NOMO-1 treated with dmso at 0.1 percent for 144 hours (cell line): ENCODE data around the gene GSTM4.
A peak's percentile ranks its signal among the peaks of the same experiment; 100 is the strongest.

ENCODE experiments used
- DNase-seq: peaks from one replicate; lab custom pipeline; 2025; ENCODE audit not compliant: unreplicated experiment; lab: John Stamatoyannopoulos, UW

Gene GSTM4

DNA sequence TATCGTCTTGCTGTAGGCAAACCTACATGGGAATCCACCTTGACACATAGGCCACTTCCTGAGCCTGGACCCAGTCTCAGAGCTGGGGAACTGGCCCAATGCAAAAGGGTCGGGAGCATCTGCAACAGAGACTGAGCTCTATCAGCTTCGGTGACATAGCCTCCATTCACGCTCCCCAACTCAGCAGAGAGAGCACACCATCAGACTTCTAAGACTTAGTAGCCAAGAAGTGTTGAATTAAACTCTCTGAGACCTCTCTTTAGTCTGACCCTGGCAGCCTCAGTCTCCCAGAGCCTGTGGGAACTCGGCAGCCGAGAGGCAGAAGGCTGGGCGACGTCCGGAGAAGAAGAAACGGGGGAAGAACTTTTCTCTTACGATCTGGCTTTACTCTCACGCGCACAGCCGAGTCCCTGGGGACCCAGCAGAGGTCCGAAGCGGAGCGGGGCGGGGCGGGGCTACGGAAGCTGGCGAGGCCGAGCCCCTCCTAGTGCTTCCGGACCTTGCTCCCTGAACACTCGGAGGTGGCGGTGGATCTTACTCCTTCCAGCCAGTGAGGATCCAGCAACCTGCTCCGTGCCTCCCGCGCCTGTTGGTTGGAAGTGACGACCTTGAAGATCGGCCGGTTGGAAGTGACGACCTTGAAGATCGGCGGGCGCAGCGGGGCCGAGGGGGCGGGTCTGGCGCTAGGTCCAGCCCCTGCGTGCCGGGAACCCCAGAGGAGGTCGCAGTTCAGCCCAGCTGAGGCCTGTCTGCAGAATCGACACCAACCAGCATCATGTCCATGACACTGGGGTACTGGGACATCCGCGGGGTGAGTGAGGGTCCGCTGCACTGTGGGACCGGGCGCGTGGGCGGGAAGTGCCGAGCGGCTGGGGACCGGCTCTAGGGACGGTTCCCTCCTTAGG lies at the start of gene GSTM4:
Gene GSTM4 (plus strand): TSS at position 485 of the 905 bp plus-strand sequence. CDS start 291 bp downstream, at position 776.
- DNase-seq: peak; percentile 68

GRCh38 chr1:109609881-109610280 lies 46.0 kb upstream of the GSTM4 start:
- no peak for DNase-seq

DNA sequence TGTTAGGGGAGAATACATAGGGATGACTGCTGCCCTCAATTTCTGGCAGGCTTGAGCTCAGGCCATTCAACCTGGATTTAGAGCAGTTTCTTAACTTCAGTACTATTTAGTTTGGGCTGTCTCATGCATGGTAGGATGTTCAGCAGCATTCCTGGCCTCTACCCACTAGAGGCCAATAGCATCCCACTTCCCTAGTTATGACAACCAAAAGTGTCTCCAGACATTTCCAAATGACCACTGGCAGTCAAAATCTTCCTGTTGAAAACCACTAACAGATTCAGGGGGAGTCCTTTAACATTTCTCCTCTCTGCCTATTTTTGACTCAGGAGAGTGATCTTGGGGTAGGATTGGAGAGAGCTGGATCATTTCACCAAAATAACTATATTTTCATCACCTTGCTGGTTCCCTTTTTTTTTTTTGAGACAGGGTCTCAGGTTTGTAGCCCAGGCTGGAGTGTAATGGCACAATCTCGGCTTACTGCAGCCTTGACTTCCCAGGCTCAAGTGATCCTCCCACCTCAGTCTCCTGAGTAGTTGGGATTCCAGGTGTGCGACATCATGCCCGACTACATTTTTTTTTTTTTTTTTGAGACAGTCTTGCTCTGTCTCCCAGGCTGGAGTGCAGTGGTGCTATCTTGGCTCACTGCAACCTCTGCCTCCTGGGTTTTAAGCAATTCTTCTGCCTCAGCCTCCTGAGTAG lies 45.1 kb upstream of the GSTM4 start:
- DNase-seq: no peak

- no peak for DNase-seq
Measured at GRCh38 chr1:109611308-109611990, 44.5 kb upstream of the GSTM4 start.

GRCh38 chr1:109613361-109614147 lies 42.3 kb upstream of the GSTM4 start:
- DNase-seq: no peak

DNA sequence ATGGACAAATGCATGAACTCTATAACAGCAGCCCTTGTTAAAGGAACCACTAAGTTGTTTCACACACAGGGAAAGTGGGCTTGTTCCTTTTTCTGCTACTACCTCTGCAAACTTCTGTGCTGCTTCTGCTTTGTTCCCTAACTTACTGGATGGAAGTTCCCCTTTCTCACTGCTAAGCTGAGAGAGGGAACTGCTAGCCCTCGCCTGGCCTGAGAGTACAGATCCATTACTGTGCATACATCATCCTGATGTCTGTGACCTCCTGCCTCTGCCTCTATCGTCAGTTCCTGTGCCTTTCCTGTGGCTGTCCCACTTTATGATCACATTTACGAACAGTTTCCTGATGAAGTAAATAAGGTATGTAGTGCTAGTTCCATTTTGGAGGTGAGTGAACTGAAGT lies 40.0 kb upstream of the GSTM4 start:
- DNase-seq: peak; percentile 94

- no peak for DNase-seq
Measured at GRCh38 chr1:109616391-109616790, 39.5 kb upstream of the GSTM4 start.

DNA sequence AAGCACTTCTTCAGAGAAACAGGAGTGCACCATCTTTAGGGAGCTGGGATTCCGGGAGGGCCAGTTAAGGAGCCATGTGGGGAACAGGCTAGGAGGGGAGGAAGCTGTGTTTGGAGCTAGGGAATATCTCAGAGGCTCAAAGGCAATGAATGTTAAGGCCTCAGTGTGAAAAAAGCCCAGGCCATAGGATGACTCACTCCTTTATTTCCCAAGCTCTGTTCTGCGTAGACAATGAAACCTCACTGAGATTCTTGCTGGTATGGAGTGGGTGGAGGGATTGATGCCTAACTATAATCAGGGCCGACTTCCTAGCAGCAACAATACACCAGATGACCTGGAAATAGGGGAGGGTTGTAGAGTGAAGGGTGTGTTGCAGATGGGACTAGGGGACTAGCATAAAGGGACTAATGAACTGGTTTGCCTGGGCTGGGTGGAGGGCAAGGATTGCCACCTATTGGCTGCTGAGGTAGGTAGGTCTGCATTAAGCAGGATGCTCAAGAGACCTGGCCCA lies 38.6 kb upstream of the GSTM4 start:
- peak; percentile 26 for DNase-seq

- no peak for DNase-seq
Measured at GRCh38 chr1:109618661-109619575, 37.0 kb upstream of the GSTM4 start.

DNA sequence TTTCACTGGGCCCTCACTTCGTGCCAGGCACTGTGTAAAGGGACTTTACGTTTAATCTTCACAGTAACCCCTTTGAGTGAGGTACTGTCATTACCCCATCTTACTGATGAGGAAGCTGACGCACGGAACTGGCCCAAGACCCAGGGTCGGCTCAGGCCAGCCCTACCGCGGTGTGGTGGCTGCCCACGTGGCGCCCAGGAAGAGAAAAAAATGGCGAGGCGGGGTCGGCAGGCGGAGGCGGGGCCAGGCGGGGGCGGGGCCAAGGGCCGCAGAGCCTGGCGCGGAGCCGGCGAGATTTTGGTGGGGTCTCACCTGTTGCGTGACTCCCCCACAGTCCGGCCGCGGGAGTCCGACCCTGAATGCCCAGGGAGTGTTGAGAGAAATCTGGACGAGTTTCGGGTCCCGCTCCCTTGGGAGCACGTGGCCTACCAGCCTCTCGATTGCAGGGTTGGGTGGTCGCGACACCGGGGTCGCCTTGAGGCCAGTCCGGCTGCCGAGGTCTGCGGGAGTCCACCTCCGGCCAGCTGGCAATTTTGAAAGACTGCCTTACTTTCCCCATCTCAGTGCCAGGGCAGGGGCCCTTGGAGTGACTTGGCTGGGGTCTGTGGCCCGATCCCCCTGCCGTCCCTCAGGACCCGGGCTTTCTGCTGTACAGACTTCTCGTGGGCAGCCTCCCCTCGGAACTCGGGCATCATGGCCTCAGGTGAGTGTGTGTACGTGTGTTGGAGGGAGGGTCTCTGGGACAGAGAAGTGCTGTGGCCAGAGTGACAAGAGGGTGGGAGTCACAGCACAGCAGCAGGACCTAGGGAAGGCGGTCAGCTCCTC lies 36.1 kb upstream of the GSTM4 start, which contains the start of the genes AMPD2 and GNAT2:
Gene AMPD2 (plus strand): TSS at position 262 of the 825 bp plus-strand sequence. CDS start 1,339 bp downstream, outside the sequence.
Gene GNAT2 (minus strand): TSS at position 41 of the 825 bp plus-strand sequence. CDS start 6,746 bp downstream, outside the sequence.
- DNase-seq: peak; percentile 57

GRCh38 chr1:109620401-109620791 lies 35.5 kb upstream of the GSTM4 start:
- no peak for DNase-seq

GRCh38 chr1:109620841-109621286 lies 35.0 kb upstream of the GSTM4 start:
- peak; percentile 92 for DNase-seq

DNA sequence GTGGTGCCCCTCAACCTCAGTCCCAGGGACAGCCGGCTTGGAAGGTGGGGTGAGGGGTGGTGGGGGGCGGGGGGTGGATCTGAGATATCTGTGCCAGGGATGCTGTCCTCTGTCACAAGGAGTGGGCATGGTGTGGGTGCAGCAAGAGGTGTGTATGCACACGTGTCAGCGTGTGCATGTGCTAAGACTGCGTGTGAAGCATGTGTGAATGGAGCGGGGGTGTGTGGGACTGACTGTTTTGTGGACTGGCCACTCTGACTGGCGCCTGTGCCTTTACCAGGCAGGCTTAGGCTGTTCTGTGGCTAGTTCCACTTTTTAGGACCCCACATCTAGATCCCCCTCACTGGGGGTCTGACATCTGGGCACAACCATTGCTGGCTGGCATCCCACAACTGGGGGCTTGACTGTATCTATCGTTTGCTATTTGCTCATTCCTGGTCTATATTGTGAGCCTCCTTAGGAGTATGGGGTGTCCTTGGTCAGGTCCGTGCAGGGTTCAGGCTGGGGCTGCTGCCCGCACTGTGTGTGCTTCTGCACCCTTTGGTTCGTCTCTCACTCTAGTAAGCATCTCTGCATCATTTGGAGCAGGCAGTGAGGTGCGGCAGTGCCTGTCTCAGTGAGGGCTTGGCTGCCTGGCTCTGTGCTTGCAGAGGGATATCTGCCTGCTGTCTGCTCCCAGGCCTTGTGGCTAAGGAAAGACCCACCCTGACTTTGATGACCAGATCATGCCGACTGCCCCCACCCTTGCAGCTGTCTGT lies 34.3 kb upstream of the GSTM4 start:
- no peak for DNase-seq

- DNase-seq: no peak
Measured at GRCh38 chr1:109622137-109622892, 33.6 kb upstream of the GSTM4 start.

- DNase-seq: no peak
Measured at GRCh38 chr1:109622895-109623294, 33.0 kb upstream of the GSTM4 start.

DNA sequence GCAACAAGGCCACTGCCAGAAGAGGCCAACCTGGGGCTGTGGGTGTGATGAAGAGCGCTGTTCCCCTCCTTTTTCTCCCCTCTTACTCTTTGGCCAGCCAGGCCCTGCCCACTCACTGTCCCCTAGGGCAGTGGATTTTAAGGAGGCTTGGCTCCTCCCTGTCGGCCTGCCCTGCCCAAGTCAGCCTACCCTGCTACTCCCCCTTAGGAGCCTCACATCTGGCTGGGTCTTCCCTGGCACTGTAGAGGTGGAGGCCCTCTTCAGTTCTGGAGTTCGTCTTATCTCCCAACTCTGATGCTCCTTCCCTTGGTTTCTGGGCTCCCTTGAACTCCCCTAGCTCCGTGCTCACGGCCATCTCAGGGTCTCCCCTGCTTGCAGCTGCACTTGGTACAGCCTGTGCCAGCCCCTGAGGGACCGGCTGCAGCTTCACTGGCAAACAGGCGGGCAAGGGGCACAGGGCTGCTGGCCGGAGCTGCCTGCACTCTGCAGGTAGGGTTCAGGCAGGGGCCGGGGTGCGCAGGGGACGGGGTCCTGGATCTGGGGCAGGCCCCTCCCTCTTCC lies 32.2 kb upstream of the GSTM4 start:
- no peak for DNase-seq
